HG03520 (cell line): ENCODE results near the gene TTLL7.
A peak's percentile ranks its signal among the peaks of the same experiment; 100 is the strongest.

Experiments
- ATAC-seq: cut with Tn5 transposase; IDR thresholded peaks from one replicate; pipeline ENCODE4 v1.9.1; 2021; ENCODE audit warnings: mild to moderate bottlenecking, moderate library complexity; ENCODE audit not compliant: unreplicated experiment

The TTLL7 gene

GRCh38 chr1:83998498-83999315, at the start of gene TTLL7:
TSS of gene TTLL7 (minus strand) at chr1:83999132. CDS start at chr1:83952211, 46,921 bp downstream.
- peak; percentile 83 for ATAC-seq

- ATAC-seq = no peak
Measured at GRCh38 chr1:84042461-84042860, 43.5 kb upstream of the TTLL7 start.

- no peak for ATAC-seq
Measured at GRCh38 chr1:84037758-84038611, 39.1 kb upstream of the TTLL7 start.

- no peak for ATAC-seq
Measured at GRCh38 chr1:84031802-84032327, 32.9 kb upstream of the TTLL7 start.

- no peak for ATAC-seq
Measured at GRCh38 chr1:84027368-84027767, 28.4 kb upstream of the TTLL7 start.

- no peak for ATAC-seq
Measured at GRCh38 chr1:84025966-84026365, 27.0 kb upstream of the TTLL7 start.

- no peak for ATAC-seq
Measured at GRCh38 chr1:84021822-84022221, 22.9 kb upstream of the TTLL7 start.

GRCh38 chr1:84020151-84020550, 21.2 kb upstream of the TTLL7 start:
- no peak for ATAC-seq

GRCh38 chr1:84019217-84019616, 20.3 kb upstream of the TTLL7 start:
- ATAC-seq = no peak

- ATAC-seq = no peak
Measured at GRCh38 chr1:84013708-84014107, 14.8 kb upstream of the TTLL7 start.

GRCh38 chr1:84012018-84012417, 13.1 kb upstream of the TTLL7 start:
- no peak for ATAC-seq

- no peak for ATAC-seq
Measured at GRCh38 chr1:84010136-84010535, 11.2 kb upstream of the TTLL7 start.

- ATAC-seq = no peak
Measured at GRCh38 chr1:84008631-84009030, 9.7 kb upstream of the TTLL7 start.

- ATAC-seq = no peak
Measured at GRCh38 chr1:84006591-84006990, 7.7 kb upstream of the TTLL7 start.

GRCh38 chr1:84001501-84001900, 2.6 kb upstream of the TTLL7 start:
- ATAC-seq = no peak

- no peak for ATAC-seq
Measured at GRCh38 chr1:84000954-84001495, 2.1 kb upstream of the TTLL7 start.

- ATAC-seq = no peak
Measured at GRCh38 chr1:84000196-84000885, 1.4 kb upstream of the TTLL7 start.

- ATAC-seq = peak; percentile 75
Measured at GRCh38 chr1:83999316-83999819, 436 bp upstream of the TTLL7 start.

GRCh38 chr1:83998205-83998497, 781 bp downstream of the TTLL7 start:
- ATAC-seq = no peak

- ATAC-seq = no peak
Measured at GRCh38 chr1:83997631-83998030, 1.3 kb downstream of the TTLL7 start.

GRCh38 chr1:83996621-83997020, 2.3 kb downstream of the TTLL7 start:
- no peak for ATAC-seq
